NCI-H2107 treated with DMSO at 0.1 percent for 48 hours (cell line): ENCODE data around the gene ALG14.
"Not testable (repeated sequence)": the region's sequence is repeated elsewhere in the genome, so short reads cannot be mapped to it uniquely, and the experiment has no call there.

Source experiments
- DNase-seq: peaks from one replicate; lab custom pipeline; 2025; ENCODE audit not compliant: unreplicated experiment; lab: John Stamatoyannopoulos, UW

ALG14 gene

GRCh38 chr1:95072532-95073419, at the start of gene ALG14:
Gene ALG14, minus strand, starts transcription at chr1:95072951. Its CDS starts 53 bp downstream, at chr1:95072898.
- DNase-seq = peak; percentile 98

GRCh38 chr1:95122151-95122697, 49.5 kb upstream of the ALG14 start:
- no peak for DNase-seq

GRCh38 chr1:95119273-95119672, 46.5 kb upstream of the ALG14 start:
- DNase-seq = no peak

- DNase-seq = no peak
These were observed 46.0 kb upstream of the ALG14 start for GRCh38 chr1:95118710-95119109.

- DNase-seq = peak; percentile 41
These were observed 45.3 kb upstream of the ALG14 start for GRCh38 chr1:95118067-95118499.

- DNase-seq = no peak
These were observed 44.7 kb upstream of the ALG14 start, which contains the start of gene TLCD4 for GRCh38 chr1:95117207-95118066. Gene TLCD4, plus strand, starts transcription at chr1:95117355. Its CDS starts 26,547 bp downstream, at chr1:95143902.

- DNase-seq = peak; percentile 91
These were observed 43.9 kb upstream of the ALG14 start for GRCh38 chr1:95116580-95117206.

GRCh38 chr1:95115708-95116137, 43.0 kb upstream of the ALG14 start:
- no peak for DNase-seq

- no peak for DNase-seq
These were observed 40.9 kb upstream of the ALG14 start for GRCh38 chr1:95113684-95114083.

GRCh38 chr1:95111014-95111413, 38.3 kb upstream of the ALG14 start:
- DNase-seq = no peak

- no peak for DNase-seq
These were observed 36.0 kb upstream of the ALG14 start for GRCh38 chr1:95108792-95109191.

GRCh38 chr1:95098196-95098595, 25.4 kb upstream of the ALG14 start:
- no peak for DNase-seq

GRCh38 chr1:95097426-95097825, 24.7 kb upstream of the ALG14 start:
- no peak for DNase-seq

- no peak for DNase-seq
These were observed 23.6 kb upstream of the ALG14 start for GRCh38 chr1:95096218-95096841.

- no peak for DNase-seq
These were observed 23.1 kb upstream of the ALG14 start for GRCh38 chr1:95095833-95096217.

GRCh38 chr1:95094923-95095322, 22.2 kb upstream of the ALG14 start:
- no peak for DNase-seq

GRCh38 chr1:95093296-95093695, 20.5 kb upstream of the ALG14 start:
- DNase-seq = no peak

GRCh38 chr1:95092891-95093290, 20.1 kb upstream of the ALG14 start:
- DNase-seq = not testable (repeated sequence)

- not testable (repeated sequence) for DNase-seq
These were observed 18.5 kb upstream of the ALG14 start for GRCh38 chr1:95091290-95091689.

- DNase-seq = no peak
These were observed 17.0 kb upstream of the ALG14 start for GRCh38 chr1:95089650-95090287.
